Embryonic facial prominence (tissue), 1 donor: ENCODE data around the gene RALGAPB.
"Not testable (repeated sequence)": the region's sequence is repeated elsewhere in the genome, so short reads cannot be mapped to it uniquely, and the experiment has no call there.

Source experiments
- DNase-seq: peaks from one replicate; pipeline ENCODE4 v3.0.0-alpha.2; 2016; ENCODE audit errors: extremely low spot score

The RALGAPB gene

GRCh38 chr20:38472513-38473366 lies at the start of gene RALGAPB:
Gene RALGAPB (plus strand): TSS chr20:38472843. CDS start chr20:38488433, 15,590 bp downstream.
- DNase-seq, result peak; percentile 96

DNA sequence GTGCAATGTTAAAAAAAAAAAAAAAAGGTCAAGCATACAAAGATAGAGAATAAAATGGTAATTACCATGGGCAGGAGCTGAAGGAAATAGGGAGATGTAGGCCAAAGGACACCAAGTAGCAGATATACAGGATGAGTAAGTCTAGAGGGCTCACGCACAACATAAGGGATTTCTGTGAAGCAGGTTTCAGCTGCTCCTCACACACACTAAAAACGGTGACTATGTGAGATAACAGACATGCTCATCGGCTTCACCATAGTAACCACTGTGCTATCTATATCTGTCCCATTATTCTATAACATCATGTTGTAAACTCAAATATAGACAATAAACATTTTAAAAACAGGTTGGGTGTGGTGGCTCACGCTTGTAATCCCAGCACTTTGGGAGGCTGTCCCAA lies 49.1 kb upstream of the RALGAPB start:
- no peak for DNase-seq

- no peak for DNase-seq
Observed at GRCh38 chr20:38424401-38424800, 48.2 kb upstream of the RALGAPB start.

DNA sequence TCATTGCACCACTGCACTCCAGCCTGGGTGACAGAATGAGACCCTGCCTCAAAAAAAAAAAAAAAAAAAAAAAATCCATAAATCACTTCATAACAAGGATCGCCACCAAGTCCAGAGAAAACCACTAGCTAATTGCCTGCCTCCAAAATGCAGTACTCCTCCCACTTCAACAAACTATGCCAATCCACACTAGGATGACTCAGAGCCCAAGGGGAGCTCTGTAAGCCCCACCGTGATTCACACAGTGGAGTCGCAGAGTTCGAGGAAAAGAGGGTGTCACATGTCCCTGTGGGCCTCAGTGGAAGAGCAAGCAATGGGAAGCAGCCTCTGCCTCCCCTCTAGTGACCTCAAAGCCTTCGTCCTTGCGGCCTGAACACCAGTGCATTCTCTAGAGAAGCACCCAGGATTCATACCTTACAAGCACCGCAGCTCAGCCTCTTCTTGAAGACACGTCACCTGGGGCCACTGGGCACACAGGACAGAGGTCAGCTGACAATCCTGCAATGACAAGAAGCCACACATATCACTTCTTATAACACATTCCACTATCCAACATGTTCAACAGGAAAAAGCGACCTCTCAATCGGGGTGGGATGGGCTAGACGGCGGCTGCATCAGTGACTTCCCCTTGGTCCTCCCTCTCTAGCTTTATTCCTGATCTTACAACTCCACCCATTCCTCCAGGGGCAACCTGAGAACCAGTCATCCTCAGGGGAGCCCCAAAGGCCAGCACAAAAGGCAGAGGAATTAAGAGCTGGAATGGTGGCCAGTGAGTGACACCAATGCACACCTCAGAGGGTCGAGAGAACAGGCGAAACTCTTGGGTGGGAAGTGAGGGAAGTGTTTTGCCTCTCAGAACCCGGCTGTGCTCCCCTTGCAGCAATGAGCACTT lies 46.4 kb upstream of the RALGAPB start:
- DNase-seq, result no peak

GRCh38 chr20:38427655-38428023 lies 45.0 kb upstream of the RALGAPB start:
- no peak for DNase-seq

GRCh38 chr20:38428800-38429199 lies 43.8 kb upstream of the RALGAPB start:
- no peak for DNase-seq

GRCh38 chr20:38429301-38429700 lies 43.3 kb upstream of the RALGAPB start:
- DNase-seq, result no peak

DNA sequence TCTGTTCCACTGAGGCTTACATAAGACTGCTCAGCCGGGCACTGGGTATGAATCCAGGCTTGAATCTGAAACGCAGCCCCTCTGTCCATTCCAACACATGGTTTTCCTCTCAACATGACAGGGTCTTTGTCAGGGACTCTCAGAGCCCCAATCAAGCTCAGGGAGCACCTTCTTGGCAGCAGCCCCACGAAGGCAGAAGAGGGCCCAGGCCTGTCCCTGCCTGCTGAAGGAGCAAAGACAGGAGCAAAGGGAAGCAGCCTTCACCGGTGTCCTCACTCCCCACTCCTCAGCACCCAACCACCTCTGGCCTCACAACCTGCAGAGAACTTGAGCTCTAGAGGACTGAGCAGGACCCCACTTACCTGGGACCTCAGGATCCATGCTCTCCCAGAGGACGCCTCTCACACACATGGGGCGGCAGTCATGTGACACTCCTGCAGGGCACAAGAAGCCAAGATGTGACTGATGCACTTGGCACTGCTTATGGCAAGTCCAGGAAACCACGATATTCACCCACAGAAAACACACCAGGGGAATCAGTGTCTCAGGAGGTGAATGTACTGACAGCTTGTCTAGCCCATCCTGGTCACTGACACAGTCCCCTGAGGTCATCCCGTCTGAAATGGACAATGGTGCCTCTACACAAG lies 41.8 kb upstream of the RALGAPB start:
- DNase-seq, result no peak

DNA sequence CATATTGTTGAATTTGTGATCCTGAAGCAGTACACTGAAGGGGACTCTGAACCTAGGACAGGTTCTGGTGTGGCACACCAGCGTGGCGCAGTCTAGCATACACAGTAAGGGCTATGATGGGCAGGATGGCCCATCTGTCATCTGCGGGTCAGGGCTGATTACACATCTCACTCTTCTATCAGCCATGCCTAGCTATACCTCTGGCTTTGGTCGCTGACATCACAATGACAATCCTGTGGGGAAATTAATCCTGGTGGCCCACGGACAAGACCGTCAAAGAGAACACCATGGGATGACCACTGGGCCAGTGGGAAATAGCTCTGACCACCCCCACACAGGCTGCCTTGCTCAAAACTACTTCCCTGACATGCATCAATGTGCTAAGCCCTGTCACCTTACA lies 40.4 kb upstream of the RALGAPB start:
- no peak for DNase-seq

DNA sequence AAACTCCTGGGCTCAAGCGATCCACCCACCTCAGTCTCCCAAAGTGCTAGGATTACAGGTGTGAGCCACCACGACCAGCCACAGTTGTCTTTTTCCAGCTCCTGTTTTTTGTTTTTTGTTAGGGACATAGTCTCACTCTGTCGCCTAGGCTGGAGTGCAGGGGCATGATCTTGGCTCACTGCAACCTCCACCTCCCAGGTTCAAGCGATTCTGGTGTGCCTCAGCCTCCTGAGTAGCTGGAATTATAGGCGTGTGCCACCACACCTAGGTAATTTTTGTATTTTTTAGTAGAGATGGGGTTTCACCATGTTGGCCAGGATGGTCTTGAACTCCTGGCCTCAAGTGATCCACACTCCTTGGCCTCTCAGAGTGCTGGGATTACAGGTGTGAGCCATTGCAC lies 39.8 kb upstream of the RALGAPB start:
- DNase-seq, result not testable (repeated sequence)

DNA sequence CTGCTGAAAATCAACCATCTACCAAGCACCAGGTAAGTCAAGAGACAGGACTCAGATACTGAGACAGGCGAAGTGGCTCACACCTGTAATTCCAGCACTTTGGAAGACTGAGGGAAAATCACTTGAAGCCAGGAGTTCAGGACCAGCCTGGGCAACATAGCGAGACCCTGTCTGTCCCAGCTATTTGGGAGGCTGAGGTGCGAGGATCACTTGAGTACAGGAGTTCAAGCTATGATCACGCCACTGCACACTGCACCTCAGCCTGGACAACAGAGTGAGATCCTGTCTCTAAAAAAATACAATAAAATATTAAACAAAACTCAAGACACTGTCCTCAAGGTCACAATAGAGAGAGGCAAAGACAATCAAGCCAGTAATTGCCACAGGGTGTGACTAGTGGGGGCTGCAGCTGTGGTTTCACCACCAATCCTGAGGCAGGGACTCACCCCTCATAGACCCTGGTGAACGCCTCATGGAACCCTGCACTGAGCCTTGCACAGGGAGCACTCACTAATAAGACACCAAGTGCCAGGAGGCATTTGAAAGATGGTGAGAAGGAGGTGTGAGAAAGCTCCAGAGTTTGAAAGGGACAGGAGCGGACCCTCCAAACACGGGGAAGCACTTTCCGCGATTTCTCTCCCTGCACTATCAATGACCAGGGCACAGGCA lies 39.2 kb upstream of the RALGAPB start:
- no peak for DNase-seq

DNA sequence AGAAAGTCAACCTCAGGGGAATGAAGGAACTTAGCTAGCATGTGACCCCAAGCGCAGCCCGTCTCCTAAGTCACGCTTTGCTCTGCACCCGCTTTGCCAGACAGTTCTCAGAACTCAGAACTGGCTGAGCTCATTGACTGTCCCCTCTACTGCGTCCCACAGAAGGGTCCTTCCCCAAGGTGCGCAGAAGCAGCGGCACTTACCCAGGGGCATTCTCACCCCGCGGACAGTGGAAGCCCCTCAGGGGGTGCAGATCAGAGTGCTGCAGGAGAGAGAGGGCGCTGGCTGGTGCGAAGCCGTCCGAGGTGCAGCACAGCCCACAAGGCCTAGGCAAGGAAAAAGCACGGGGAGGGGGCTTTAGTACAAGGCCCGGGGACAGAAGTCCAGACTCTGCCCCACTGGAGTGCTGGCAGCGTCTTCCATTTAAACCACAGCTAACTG lies 38.3 kb upstream of the RALGAPB start:
- DNase-seq, result no peak

GRCh38 chr20:38434770-38435554 lies 37.7 kb upstream of the RALGAPB start, which contains the start of gene SNHG17:
Gene SNHG17 (minus strand): TSS chr20:38435328.
- DNase-seq, result peak; percentile 90

GRCh38 chr20:38435555-38435939 lies 37.1 kb upstream of the RALGAPB start:
- no peak for DNase-seq

DNA sequence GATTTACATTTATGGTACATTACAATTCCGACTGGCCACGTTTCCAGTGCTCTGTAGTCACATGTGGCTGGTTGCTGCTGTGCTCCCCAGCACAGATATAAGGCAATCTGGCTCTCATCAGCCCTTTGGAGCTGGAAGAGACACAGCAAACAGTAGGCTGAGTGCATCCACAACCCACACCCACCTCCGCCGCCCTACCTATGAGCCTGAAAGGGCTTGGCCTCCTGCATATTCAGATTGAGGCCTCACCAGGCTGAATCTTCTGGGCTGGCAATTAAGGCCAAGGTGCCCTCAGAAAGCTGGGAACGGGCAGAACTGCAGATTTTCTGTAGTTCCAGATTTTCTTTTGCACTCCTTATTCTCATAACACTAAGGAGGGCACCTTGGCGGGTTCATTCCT lies 34.8 kb upstream of the RALGAPB start:
- DNase-seq, result no peak

- not testable (repeated sequence) for DNase-seq
Observed at GRCh38 chr20:38441110-38441509, 31.5 kb upstream of the RALGAPB start.

GRCh38 chr20:38441916-38442315 lies 30.7 kb upstream of the RALGAPB start:
- no peak for DNase-seq

DNA sequence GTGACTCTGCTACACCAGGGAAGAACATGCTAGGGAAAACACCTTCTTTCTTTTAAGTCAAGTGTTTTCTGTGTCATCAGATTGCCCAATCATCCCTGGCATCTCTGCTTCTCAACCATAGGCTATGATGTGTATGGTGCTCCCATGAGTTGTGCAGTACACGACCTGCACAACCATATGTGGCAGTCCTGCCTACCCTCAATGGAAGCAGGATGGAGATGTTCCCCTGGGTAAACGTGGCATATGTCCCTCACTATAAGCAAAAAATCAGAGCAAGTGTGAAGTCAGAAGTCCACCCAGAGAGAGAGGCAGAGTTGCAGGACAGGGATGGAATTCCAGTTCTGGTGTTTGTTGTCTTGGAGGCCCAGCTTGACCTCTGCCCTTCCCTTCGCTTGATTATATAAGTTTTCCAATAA lies 27.3 kb upstream of the RALGAPB start:
- DNase-seq, result no peak

- no peak for DNase-seq
Observed at GRCh38 chr20:38445901-38446425, 26.7 kb upstream of the RALGAPB start.

DNA sequence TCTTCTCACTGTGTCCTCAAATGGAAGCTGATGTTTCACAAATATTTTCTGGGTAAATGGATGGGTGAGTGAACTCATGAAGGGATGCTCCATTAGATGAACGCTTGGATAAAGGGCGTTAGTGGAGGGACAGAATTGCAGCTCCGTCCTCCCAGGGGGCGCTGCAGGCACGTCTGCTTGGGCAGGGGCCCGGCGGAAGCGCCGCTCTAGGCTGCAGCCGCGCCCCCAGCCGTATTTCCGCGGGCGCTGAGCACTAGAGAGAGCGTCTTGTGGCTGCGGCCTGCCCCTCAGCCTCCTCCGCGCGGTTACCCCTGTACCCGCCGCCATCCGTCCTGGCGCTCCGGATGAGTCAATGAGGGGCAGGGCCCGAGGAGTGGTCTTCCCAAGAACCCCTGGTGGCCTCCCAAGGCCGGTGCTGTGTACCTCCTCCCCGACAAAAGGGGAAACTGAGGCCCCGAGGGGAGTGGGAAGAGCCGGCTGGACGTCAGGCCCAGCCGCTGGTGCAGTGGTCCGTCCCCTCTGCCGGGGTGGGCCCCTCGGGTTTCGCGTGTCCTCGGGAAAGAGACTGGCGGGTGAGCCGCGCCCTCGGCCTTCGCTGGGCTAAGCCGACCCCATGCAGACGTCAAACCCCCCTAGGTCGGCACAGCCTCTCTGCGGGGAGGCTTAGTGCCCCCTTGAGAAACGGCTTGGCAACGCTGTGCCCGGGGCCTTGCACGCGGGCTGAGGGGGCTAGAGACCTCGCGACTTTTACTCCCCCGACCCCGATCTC lies 26.0 kb upstream of the RALGAPB start:
- peak; percentile 80 for DNase-seq
